K562 (cell line): ENCODE results near the gene CSRP2.

Source experiments
- CREB1 ChIP-seq, 2 experiments: sonication (generic) in 1 of 2; formaldehyde crosslinking in 1 of 2; IDR thresholded peaks; 2 replicates each; pipeline versions ENCODE4 v1.6.1 to v1.8.0; 2012 to 2022; ENCODE audit warnings: inconsistent platforms in 1 of 2, mild to moderate bottlenecking in 1 of 2, missing genetic modification reagents in 1 of 2, moderate library complexity in 1 of 2
- EZH2 ChIP-seq: IDR thresholded peaks from 2 replicates; pipeline ENCODE4 v1.6.1; 2012; ENCODE audit warnings: low read depth, mild to moderate bottlenecking, inconsistent platforms, low read length, borderline replicate concordance
- POLR2AphosphoS5 ChIP-seq: IDR thresholded peaks from 2 replicates; pipeline ENCODE4 v1.6.1; 2011; ENCODE audit warnings: mild to moderate bottlenecking, low read depth, low read length, moderate library complexity; ENCODE audit not compliant: control insufficient read depth, insufficient read depth
- SIRT6 ChIP-seq: IDR thresholded peaks from one replicate; pipeline ENCODE4 v1.6.1; 2012; ENCODE audit warnings: low read depth, mild to moderate bottlenecking, control low read depth, inconsistent platforms, low read length, moderate library complexity
- SMARCA4 ChIP-seq: fragments of 450-650 bp; IDR thresholded peaks from 2 replicates; pipeline ENCODE4 v1.6.1; 2016
- SPI1 ChIP-seq: IDR thresholded peaks from 2 replicates; pipeline ENCODE4 v1.6.1; 2011; ENCODE audit warnings: low read depth, low read length, control low read depth, borderline replicate concordance
- YY1 ChIP-seq, 3 experiments: IDR thresholded peaks; 2 replicates each; pipeline ENCODE4 v1.6.1; 2011; ENCODE audit warnings: low read length in 2 of 3, mild to moderate bottlenecking in 2 of 3, moderate library complexity in 2 of 3, borderline replicate concordance in 1 of 3, control low read depth in 1 of 3, low read depth in 1 of 3; ENCODE audit not compliant: insufficient read depth in 3 of 3, insufficient replicate concordance in 2 of 3, control insufficient read depth in 1 of 3, insufficient read length in 1 of 3; ENCODE audit errors: extremely low read depth in 1 of 3

- TF ChIP-seq SMARCA4 (no peak), CREB1 (IDR thresholded peaks at IDR 0.05) (no peak), CREB1 (CRISPR knock-in tag; IDR thresholded peaks at IDR 0.05) (no peak), YY1 (IDR thresholded peaks at IDR 0.05; ENCODE audit: borderline replicate concordance in 1 of 3, control insufficient read depth in 1 of 3, extremely low read depth in 1 of 3, insufficient read depth in 3 of 3, insufficient read length in 1 of 3, insufficient replicate concordance in 2 of 3, low read depth in 1 of 3, low read length in 2 of 3) (no peak), EZH2 (no peak), SIRT6 (no peak), POLR2AphosphoS5 (no peak), SPI1 (no peak)
Measured at GRCh38 chr12:76874491-76875190, 4.2 kb downstream of the CSRP2 start.
